HG02852 (cell line): ENCODE results near the gene FHL5.
"Not testable (repeated sequence)": the region's sequence is repeated elsewhere in the genome, so short reads cannot be mapped to it uniquely, and the experiment has no call there.

Source experiments
- ATAC-seq: cut with Tn5 transposase; IDR thresholded peaks from one replicate; pipeline ENCODE4 v1.9.1; 2021; ENCODE audit warnings: mild to moderate bottlenecking, moderate library complexity; ENCODE audit not compliant: unreplicated experiment

Gene FHL5

DNA sequence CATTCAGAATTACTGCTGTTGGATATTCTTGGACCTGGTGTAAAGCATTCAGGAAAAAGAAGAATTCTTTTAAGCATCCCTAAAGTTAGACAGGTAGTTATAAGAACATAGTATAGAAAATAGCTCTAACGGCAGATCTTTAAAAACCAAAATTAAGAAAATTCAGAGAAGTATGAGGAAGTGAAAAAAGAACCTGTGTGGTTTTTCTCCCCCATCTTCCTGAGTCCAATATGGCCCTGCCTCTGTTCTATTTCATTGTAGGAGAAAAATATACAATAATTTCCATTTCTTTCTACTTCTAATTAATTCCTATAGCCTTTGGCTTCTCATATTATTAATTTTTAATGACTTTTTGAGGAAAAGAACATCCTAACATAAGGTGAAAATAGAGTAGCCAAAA lies 47.1 kb downstream of the FHL5 start:
- ATAC-seq = peak; percentile 44

DNA sequence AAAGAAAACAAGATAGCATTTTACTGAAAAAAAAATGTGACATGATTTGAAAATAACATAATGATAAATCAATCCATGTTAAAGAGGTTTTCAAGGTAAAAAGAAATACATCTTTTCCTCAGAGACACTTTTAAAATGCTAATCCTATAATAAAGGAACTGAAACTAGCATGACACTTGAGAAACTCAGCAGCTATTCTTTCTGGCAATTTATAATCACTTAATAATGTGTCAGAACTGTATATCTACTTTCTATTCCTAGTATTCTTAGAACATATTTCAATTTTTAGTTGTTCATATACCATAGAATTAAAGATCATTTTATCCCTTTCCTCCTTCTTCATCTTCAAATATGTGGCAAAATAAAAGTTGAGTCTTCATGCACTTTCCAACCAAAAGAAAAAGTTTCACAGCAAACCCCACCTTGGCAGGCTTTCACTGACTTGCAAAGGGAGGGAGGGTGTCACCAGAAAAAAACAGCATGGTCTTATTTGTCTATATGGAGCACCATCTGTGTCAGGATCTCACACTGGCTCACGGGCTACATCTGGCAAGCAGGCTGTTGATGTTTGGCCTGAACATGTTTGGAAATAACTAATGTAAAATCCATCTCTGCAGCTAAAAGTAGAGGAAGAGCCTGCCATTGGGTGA lies 48.5 kb downstream of the FHL5 start:
- ATAC-seq = peak; percentile 72

DNA sequence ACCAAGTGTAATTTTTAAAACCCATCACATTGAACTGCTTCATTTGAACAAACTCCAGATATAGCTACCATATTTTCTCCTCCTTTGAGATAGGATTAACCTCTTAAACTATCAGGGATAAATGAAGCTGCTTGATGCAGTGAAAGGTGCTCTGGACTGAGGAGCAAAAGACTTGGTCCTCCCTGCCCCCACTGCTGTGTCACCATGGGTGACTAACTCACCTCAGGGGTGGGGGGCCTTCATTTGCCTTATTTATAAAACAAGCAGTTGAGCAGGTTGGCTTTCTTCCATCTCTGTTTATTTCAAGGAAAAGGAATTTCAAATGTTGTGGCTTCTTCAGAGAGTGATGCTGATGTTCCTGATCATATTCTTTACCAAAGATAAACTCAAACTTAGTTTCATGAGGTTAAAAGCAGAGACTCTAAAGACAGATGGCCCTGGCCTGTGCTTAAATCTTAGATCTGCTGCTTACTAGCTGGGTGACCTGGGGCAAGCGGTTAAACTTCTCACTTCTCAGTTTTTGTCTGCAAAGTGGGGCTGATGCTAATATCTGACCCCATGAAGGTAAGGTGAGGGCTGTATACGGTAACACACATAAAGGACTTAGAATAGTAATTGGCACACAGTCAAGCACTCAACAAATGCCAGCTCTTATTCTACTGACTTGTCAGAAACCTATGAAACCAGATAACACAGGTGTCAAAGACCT lies 50.5 kb downstream of the FHL5 start:
- ATAC-seq = no peak

DNA sequence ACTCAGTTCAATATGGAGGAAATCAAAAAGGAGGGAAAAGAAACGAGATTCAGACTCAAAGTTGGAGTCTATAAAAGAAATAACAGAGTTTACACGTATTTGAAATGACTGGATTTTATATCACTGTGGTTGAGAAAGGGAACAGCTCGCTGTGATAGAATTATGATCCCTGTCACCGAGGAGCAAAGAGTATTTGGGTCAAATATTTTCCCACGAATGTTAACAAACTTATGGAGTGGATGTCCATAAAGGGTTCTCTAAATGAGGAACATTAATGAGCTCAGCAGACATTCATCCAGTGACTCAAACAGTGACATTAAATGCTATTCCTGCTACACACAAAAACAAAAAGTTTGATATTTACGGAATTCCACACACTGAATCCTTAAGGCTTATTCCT lies 57.9 kb downstream of the FHL5 start:
- ATAC-seq = no peak

DNA sequence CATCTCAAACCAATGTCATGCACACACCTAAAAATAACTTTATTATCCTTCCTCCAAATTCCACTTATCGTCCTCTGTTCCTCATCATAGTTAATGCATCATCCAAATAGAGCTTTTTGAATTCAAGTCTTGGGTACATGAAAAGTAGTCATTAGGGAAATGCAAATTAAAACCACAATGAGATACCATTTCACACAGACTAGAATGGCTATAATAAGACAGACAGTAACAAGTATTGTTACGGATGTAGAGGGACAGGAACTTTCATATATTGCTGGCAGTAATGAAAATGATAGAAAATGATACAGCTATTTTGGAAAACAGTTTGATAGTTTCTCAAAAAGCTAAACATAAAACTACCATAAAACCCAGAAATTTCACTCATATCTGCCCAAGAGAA lies 59.1 kb downstream of the FHL5 start:
- ATAC-seq = no peak

DNA sequence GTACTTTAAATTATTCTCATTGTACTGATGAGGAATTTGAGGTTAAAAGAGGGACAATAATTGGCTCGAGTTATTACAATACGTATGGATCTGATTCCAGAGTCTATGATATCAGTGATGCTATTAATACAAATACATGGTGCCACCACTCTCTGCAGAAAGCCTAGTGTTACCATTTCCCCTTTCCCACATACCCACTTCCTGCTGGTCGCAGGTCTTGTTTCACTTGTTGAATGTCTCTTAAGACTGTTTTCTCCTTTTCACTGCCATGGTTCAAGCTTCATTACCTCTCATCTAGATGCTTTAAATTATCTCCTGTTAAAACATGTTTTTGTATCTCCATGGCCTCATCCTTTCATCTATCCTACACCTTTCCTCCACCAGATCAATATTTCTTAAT lies 62.0 kb downstream of the FHL5 start:
- no peak for ATAC-seq

DNA sequence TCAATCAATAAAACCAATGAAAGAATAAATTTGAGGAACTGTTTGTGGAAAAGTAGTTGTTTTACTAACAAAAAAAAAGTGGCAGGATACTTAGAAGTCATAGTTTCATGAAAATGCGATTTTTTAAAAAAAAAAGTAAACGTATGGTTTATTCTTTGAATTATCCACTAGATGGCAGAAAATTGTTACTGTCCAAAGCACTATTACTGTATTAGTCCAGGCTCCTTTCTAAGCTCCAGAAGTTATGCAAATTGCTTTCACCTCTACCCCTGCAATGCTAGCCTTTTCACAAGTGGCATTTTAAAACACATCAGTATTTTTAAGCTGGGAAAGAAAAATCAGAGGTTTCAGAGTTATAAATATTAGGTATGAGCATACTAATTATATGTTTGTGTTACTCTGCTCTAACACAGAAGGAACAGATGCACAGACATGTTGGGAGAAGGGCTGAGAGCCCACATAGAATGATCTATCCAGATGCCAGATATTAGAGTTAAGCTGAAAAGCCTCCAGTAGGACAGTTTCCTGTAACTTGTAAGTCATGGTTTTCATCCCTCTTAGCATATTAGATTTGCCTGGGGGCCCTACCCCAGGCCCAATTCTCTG lies 63.9 kb downstream of the FHL5 start:
- ATAC-seq = peak; percentile 93

DNA sequence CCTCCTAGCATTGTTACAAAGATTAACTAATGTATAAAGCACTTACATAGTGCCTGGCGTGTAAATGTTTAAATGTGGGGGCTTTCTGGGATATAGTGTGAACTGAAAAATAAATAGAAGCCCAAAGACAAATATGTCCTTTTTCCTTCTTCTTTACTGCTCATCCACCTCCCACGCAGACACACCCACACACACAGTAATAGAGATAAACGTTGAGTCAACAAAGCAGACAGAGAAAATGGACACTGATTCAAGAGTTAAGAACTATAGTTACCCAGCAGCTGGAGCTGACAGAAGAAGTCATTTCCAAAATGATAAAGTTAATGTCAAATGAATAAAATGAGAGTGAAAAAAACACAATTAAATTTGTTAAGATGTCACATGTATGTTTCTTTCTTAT lies 68.3 kb downstream of the FHL5 start:
- ATAC-seq = no peak

DNA sequence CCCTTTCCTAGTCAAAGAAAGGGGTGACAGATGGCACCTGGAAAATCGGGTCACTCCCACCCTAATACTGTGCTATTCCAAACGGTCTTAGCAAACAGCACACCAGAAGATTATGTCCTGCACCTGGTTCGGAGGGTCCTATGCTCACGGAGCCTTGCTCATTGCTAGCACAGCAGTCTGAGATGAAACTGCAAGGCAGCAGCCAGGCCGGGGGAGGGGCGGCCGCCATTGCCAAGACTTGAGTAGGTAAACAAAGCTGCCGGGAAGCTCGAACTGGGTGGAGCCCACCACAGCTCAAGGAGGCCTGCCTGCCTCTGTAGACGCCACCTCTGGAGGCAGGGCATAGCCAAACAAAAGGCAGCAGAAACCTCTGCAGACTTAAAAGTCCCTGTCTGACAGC lies 75.1 kb downstream of the FHL5 start:
- not testable (repeated sequence) for ATAC-seq

DNA sequence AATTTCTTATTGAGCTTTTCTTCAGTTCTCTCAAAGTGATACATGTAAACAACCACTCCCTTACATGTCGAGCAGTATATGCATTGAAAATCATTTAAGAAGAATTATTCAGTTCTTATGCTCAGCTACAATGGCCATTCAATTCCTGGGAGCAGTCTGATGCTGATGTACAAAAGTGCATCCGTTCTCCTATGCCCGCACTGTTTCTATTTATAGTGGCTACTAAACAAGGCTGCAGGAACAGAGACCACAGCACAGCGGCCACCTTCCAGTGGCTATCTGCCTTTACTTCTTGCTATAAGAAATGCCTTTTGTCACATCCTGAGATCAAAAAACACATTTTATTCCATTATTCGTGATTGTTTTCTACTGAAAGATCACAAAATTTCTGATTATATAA lies 82.2 kb downstream of the FHL5 start:
- no peak for ATAC-seq

DNA sequence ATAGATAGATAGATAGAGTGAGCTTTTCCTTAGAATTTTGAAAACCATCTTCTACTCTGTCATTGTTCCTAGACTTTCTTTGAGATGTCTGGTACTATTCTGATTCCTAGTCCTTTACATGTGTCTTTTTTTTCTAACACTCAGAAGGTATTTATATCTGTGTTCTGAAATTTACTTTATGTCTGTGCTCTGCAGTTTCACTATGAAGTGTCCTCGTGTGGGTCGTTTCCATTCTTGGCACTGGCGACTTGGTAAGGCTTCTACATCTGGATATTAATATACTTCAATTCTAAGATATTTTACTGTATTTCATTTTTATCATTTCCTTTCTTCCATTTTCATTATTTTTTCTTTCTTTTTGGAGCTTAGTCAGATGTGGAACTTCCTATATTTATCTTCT lies 87.0 kb downstream of the FHL5 start:
- ATAC-seq = peak; percentile 70

DNA sequence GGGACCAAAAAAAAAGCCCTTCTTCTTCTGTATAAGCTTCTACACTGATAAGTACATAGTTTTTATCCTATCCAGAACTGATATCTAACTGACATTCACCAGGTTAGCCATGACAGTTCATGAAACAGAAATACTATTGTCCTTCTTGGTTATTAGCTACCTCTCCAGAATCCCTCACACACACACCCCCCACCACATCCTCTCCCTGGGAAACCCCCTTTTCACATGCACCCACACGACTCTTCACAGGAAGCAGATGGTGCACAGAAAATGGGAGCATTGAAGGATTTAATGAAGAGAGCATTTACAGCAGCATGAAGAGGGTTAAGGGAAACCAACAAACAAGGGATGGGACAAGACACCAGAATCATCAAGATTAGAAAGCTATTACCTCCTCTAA lies 88.9 kb downstream of the FHL5 start:
- ATAC-seq = peak; percentile 59

DNA sequence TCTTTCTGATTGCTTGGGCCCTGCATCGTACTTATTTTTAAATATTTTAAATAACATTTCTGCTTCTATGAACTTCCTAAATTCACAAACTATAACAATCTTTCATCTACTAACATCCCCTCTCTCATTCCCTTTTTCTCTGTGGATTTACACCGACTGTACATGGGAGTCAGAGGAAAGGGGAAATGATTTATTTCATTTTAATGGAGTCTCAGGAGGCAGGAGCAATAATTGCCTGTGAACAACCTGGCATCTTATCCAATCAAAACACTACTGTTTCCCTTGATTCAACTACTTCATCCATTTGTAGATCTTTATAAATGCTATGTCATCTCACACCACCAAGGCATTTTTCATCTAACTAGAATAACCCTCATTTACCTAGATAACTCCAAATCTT lies 89.6 kb downstream of the FHL5 start:
- ATAC-seq = no peak

DNA sequence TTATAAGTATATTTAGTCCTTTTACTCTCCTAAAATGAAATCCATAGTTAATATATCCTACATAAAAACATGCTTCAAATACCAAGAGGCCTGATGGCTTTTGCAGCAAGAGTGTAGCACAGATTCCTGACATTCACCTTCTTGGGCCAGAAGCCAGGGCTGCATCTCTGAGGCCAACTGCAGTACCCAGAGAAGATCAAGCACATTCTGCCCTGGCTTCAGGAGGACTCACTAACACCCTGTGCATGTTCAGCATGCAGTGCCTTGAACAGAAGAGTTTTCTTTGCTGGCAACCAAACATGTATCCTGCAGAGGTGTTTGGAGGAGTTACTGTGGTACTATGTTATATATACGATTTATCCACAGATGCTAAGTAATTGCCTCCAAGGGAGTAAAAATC lies 90.3 kb downstream of the FHL5 start:
- ATAC-seq = no peak

DNA sequence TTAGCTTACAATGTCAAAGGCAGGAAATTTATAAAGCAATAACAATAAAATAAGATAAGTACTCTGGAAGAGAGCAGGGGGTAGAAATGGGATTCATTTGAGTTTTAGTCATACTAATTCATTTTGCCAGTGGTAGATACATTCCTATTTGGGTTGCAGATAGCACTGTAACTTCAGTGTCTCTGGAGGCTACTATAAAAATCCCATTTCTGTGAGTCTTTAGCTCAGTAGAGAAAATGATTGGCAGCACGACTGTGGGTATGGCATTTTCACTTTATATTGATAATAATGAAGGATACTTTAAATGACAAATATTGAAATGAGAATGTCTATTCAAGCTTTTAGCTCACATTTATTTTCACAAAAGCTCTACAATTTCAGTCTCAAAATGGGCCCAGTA lies 93.6 kb downstream of the FHL5 start:
- ATAC-seq = no peak

DNA sequence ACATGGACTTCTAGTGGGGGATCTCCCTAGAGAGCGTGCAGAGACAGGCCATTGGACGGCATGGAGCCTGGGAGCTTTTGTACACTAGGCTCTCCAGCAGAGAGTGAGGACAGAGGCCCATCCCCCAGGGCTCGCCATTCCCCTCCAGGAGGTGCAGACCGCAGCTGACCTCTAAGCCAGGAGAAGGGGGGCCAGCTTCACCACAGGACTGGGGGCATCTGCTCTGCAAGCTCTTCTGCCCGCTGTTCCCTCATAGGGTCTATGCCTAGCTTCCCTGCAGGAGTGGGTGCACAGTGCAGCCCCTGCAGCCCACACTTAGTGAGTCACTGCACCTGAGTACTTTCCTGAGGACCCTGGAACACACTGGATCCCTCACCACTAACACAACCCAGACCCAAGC lies 94.4 kb downstream of the FHL5 start:
- ATAC-seq = no peak

DNA sequence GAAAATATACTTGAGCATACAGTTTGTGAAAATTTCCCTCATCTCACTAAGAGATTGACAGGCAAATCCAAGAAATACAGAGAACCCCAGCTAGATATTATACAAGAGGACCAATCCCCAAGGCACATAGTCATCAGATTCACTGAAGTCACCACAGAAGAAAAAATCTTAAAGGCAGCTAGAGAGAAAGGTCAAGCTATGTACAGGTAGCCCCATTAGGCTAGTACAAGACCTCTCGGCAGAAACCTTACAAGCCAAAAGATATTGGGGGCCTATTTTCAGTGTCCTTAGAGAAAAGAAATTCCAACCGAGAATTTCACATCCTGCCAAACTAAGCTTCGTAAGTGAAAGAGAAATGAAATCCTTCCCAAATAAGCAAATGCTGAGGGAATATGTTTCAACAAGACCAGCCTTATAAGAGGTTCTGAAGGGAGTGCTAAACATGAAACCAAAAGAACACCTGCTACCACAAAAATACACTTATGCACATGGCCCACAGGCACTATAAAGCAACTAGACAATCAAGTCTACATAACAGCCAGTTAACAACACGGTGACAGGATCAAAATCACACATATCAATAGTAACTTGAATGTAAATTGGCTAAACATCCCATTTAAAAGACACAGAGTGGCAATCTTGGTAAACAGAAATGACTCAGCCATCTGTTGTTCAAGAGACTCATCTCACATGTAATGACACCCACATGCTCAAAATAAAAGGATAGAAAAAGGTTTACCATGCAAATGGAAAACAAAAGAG lies 96.3 kb downstream of the FHL5 start:
- ATAC-seq = peak; percentile 71
